Measurements from ENCODE around the gene COL8A1.

- no peak for TF ChIP-seq JUN (IDR thresholded peaks at IDR 0.05; ENCODE audit: borderline replicate concordance, low read depth, low read length)
- no peak for TF ChIP-seq JUN (CRISPR knock-in tag; IDR thresholded peaks at IDR 0.05; ENCODE audit: borderline replicate concordance)
- no peak for TF ChIP-seq ZBTB11 (CRISPR knock-in tag; IDR thresholded peaks at IDR 0.05)
- no peak for TF ChIP-seq RB1 (IDR thresholded peaks at IDR 0.05; ENCODE audit: low read depth)
- no peak for TF ChIP-seq CTCF (IDR thresholded peaks at IDR 0.05 in 2 of 3, conservative IDR thresholded peaks at IDR 0.05 in 1 of 3; ENCODE audit: insufficient read depth in 2 of 3, low read depth in 1 of 3, low read length in 3 of 3)
- no peak for TF ChIP-seq PREB (CRISPR knock-in tag; IDR thresholded peaks at IDR 0.05)
- no peak for TF ChIP-seq MXI1 (IDR thresholded peaks at IDR 0.05; ENCODE audit: low read depth, low read length)
- no peak for TF ChIP-seq CREB5 (CRISPR knock-in tag; IDR thresholded peaks at IDR 0.05)
- no peak for TF ChIP-seq ZNF398 (CRISPR knock-in tag; IDR thresholded peaks at IDR 0.05)
- TF ChIP-seq FOXA1 (IDR thresholded peaks at IDR 0.05; ENCODE audit: borderline replicate concordance), result no peak
- TF ChIP-seq C11orf30 (IDR thresholded peaks at IDR 0.05; ENCODE audit: low read depth), result no peak
- no peak for TF ChIP-seq ZKSCAN1 (IDR thresholded peaks at IDR 0.05; ENCODE audit: low read depth, low read length)
- no peak for TF ChIP-seq ZNF354B (CRISPR knock-in tag; IDR thresholded peaks at IDR 0.05)
- no peak for TF ChIP-seq JUNB (CRISPR knock-in tag; conservative IDR thresholded peaks at IDR 0.05)
Measured at GRCh38 chr3:99764377-99764776, 126.0 kb downstream of the COL8A1 start.
